Lower lobe of right lung (tissue), 2 donors: Measurements from ENCODE around the gene EPB41L1. TPM values are rescaled to one million over a fixed set of nuclear protein-coding genes. Genes with fewer than 3 reads are reported as not detected.

Experiments used
- ATAC-seq, 2 donors: fragments of 200-7000 bp; cut with Tn5 transposase; one replicate each; pipeline ENCODE4 v1.9.1; 2020 to 2022; ENCODE audit warnings: mild to moderate bottlenecking in 2 of 2, moderate library complexity in 2 of 2
- DNase-seq: peaks from one replicate; pipeline ENCODE4 v3.0.0-alpha.2; 2020
- H3K27ac ChIP-seq: fragments of 200-600 bp; one replicate; pipeline ENCODE4 v1.8.0; 2022
- H3K27me3 ChIP-seq: fragments of 200-600 bp; one replicate; pipeline ENCODE4 v1.8.0; 2022; ENCODE audit warnings: low read depth
- H3K36me3 ChIP-seq: fragments of 200-600 bp; one replicate; pipeline ENCODE4 v1.8.0; 2022; ENCODE audit warnings: mild to moderate bottlenecking
- H3K4me1 ChIP-seq: fragments of 200-600 bp; one replicate; pipeline ENCODE4 v1.8.0; 2022
- H3K4me3 ChIP-seq: fragments of 200-600 bp; one replicate; pipeline ENCODE4 v1.8.0; 2022; ENCODE audit warnings: mild to moderate bottlenecking
- H3K9me3 ChIP-seq: fragments of 200-600 bp; one replicate; pipeline ENCODE4 v1.8.0; 2022
- CTCF ChIP-seq: fragments of 200-600 bp; IDR thresholded peaks from one replicate; pipeline ENCODE4 v1.8.0; 2022; ENCODE audit warnings: antibody characterized with exemption, mild to moderate bottlenecking
- intact Hi-C: fragments of 100-400 bp; cut with DNase I; formaldehyde crosslinking; loops from one replicate; pipeline ENCODE4 v1.11.0; 2022
- total RNA-seq: library from RNA; stranded (reverse); fragmentation: NEBNext Ultra II Directional; extraction: Animal tissue kit (Norgen Biotek cat#: 25700); gene quantifications from one replicate; pipeline ENCODE4 v1.2.1, GENCODE V29; 2021
- donor health status: DM: no; HTN: yes; CAD: no; lungs with severe emphysema.

EPB41L1 gene
- total RNA-seq, 1 donor from 2014 or later: 68.9 TPM

DNA sequence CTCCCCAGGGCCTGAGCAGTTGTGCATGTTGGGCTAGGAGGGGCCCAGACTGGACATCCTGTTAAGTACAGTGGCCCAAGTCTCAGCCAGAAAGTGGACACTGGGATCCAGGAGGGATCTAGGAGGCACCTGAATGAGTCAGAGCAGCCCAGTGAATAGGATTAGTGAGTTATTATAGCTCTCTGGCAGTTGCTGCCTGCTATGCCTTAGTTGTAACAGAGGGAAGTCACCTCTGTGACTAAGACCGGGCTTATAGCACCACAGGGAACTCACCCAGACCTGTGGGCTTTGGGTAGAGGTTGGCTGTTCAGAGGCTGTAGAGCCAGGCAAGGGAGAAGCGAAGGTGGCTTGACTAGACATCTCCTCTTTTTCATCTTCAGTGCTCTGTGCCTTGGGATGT, 42.7 kb downstream of the EPB41L1 start:
- no peak for ATAC-seq
- intact Hi-C loops: no loop called here
- H3K9me3 ChIP-seq: no peaks in the 10 kb centered on the region

DNA sequence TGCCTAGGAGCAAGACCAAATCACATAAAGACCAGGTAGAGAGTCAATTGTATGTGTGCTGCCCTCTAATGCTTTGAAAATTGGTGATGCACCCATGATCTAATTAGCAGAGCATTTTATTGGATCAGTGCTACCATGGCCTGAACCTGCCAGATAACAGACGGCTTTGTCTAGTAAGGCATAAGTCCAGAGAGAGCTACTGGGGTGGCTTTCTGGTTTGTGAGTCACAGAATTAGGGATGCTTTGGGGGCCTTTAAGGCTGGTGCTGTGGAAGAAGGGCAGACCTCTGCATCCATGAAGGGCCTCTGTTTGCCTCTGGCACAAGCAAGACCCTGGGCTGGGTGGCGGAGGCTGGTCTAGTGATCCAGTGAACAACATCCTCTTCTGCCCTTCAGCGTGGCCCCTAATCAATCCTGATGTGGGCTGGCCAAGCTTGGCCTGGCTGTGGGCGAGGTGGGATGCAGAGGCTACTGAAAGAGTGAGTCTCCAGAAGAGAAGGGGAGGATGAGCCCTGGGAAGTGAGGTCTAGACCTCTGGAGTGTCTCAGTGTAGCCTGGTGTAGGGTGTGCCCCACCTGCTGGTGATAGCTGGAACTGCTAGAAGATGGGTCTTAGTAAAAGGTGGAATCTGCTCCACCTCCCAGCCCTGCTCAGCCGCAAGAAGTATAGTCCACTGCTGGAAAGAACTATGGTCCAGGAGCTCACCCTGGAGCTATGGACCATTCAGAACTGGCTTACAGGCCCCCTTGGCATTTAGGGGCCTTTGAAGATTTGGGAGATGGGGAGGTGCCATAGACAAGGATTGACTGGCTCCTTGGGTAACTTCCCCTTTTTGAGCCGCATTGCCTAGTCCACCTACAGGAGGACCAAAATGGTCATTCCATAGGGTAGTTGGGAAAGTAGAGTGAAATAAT, 45.1 kb downstream of the EPB41L1 start:
- intact Hi-C loops: loop anchor here (10.0 kb wide), 1 partner anchor 235 kb away; no protein-coding TSS in a partner anchor
- no peaks in the 10 kb centered on the region for H3K9me3 ChIP-seq
- H3K27me3 ChIP-seq: no peaks in the 10 kb centered on the region
- no peak overlapping the region for H3K27ac ChIP-seq
- H3K4me3 ChIP-seq: no peak overlapping the region
- peaks cover 66% of the 10 kb centered on the region for H3K36me3 ChIP-seq
- DNase-seq: peak; percentile 77
- TF ChIP-seq CTCF: peak; percentile 85
- no peaks in the 10 kb centered on the region for H3K4me1 ChIP-seq
- peak; percentile 82 to 83 for ATAC-seq

More for the DNA sequence above, 42.7 kb downstream of the EPB41L1 start:
- H3K36me3 ChIP-seq: peaks cover 80% of the 10 kb centered on the region
- H3K4me3 ChIP-seq: no peak overlapping the region
- H3K4me1 ChIP-seq: no peaks in the 10 kb centered on the region
- H3K27ac ChIP-seq: no peak overlapping the region
- TF ChIP-seq CTCF: no peak
- no peaks in the 10 kb centered on the region for H3K27me3 ChIP-seq
- DNase-seq: no peak

DNA sequence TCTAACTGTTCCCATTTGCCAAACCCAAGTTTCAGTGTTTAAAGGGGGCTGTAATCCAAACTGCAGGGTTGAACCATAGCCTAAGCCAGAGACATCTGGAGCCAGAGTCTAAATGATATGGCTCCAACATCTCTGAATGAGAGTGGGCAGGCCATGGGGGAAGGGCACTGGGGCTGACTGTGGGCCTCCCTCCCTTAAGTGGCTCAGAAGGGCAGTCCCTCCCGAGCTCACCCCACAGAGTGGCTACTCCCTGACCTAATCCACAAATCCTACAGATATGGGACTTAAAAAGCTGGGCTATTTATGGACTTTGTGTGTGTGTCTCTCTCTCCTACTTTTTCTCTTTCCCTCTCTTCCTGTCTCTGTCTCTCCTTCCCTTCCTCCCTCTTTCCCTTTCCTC, 45.9 kb downstream of the EPB41L1 start:
- Histone ChIP-seq H3K4me1 (no peaks in the 10 kb centered on the region), H3K36me3 (peaks cover 67% of the 10 kb centered on the region), H3K27me3 (no peaks in the 10 kb centered on the region), H3K4me3 (no peak overlapping the region), H3K27ac (no peak overlapping the region), H3K9me3 (no peaks in the 10 kb centered on the region)
- no peak for TF ChIP-seq CTCF
- intact Hi-C loops: loop anchor here (10.0 kb wide), 1 partner anchor 234 kb away; no protein-coding TSS in a partner anchor
- no peak for ATAC-seq
- no peak for DNase-seq

- Histone ChIP-seq H3K9me3 (no peaks in the 10 kb centered on the region), H3K36me3 (peaks cover 68% of the 10 kb centered on the region), H3K27ac (no peak overlapping the region), H3K4me3 (no peak overlapping the region), H3K4me1 (no peaks in the 10 kb centered on the region), H3K27me3 (no peaks in the 10 kb centered on the region)
- no peak for DNase-seq
- no peak for ATAC-seq
- TF ChIP-seq CTCF: no peak
- intact Hi-C loops: loop anchor here (10.0 kb wide), 1 partner anchor 234 kb away; no protein-coding TSS in a partner anchor
These were observed 46.7 kb downstream of the EPB41L1 start for GRCh38 chr20:36201198-36201597.

DNA sequence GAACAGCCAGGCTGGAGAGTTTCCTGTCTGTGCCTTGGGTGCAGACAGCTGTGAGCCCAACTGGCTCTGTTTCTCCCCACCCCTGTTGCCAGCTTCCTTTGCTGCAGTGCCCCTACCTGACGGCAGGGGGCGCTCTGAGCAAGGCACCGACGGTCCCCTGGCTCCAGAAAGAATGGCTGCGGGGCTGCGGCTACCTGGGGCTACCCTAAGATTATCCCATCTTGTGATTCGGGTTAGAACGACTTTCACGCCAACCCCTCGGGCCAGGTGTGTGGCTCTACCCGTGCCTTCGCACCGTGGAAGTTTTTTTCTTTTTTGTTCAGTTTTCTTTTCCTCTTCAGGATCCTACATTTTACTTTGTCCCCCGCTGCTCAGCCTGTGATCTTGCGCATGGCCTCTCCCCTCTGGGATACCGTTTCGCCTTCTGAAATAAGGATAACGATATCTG, 48.4 kb downstream of the EPB41L1 start:
- intact Hi-C loops: loop anchor here (10.0 kb wide), 1 partner anchor 232 kb away; no protein-coding TSS in a partner anchor
- H3K9me3 ChIP-seq: no peaks in the 10 kb centered on the region
- peaks cover 71% of the 10 kb centered on the region for H3K36me3 ChIP-seq
- TF ChIP-seq CTCF: peak; percentile 99
- no peaks in the 10 kb centered on the region for H3K27me3 ChIP-seq
- ATAC-seq (peak; percentile 65 to 80), DNase-seq (peak; percentile 79)
- no peak overlapping the region for H3K27ac ChIP-seq
- H3K4me1 ChIP-seq: no peaks in the 10 kb centered on the region
- H3K4me3 ChIP-seq: no peak overlapping the region
